Measurements from ENCODE around the gene ITGB5.

DNA sequence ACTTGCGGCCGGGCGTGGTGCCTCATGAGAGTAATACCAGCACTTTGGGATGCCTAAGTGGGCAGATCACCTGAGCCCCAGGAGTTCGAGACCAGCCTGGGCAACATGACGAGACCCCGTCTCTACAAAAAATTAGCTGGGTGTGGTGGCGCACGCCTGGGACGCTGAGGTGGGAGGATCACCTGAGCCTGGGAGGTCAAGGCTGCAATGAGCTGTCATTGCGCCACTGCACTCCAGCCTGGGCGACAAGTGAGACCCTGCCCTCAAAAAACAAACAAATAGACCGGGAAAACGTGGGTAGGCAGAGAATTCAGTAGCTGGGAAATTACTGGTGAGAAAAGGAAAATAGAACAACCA is 156.2 kb downstream of the ITGB5 start:
- TF ChIP-seq, protein P1, sequence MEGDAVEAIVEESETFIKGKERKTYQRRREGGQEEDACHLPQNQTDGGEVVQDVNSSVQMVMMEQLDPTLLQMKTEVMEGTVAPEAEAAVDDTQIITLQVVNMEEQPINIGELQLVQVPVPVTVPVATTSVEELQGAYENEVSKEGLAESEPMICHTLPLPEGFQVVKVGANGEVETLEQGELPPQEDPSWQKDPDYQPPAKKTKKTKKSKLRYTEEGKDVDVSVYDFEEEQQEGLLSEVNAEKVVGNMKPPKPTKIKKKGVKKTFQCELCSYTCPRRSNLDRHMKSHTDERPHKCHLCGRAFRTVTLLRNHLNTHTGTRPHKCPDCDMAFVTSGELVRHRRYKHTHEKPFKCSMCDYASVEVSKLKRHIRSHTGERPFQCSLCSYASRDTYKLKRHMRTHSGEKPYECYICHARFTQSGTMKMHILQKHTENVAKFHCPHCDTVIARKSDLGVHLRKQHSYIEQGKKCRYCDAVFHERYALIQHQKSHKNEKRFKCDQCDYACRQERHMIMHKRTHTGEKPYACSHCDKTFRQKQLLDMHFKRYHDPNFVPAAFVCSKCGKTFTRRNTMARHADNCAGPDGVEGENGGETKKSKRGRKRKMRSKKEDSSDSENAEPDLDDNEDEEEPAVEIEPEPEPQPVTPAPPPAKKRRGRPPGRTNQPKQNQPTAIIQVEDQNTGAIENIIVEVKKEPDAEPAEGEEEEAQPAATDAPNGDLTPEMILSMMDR (IDR thresholded peaks at IDR 0.05), result no peak
- no peak for TF ChIP-seq POLR2A (IDR thresholded peaks at IDR 0.05)
